LNCaP clone FGC (cell line): ENCODE measurements around the gene HAT1.
"Not testable (repeated sequence)": the region's sequence is repeated elsewhere in the genome, so short reads cannot be mapped to it uniquely, and the experiment has no call there.

Experiments
- DNase-seq: peaks from one replicate; pipeline ENCODE4 v3.0.0-alpha.2; 2011; ENCODE audit warnings: low read depth
- H3K4me3 ChIP-seq: 2 replicates; pipeline ENCODE4 v1.5.1; 2011; ENCODE audit warnings: mild to moderate bottlenecking, low read depth, low read length, control low read depth
- TF ChIP-seq, protein P1 (sequence below): IDR thresholded peaks from 2 replicates; pipeline ENCODE4 v1.5.1; 2012; ENCODE audit warnings: mild to moderate bottlenecking; ENCODE audit not compliant: control insufficient read depth, insufficient read depth; ENCODE audit errors: extremely low read depth

Gene HAT1

DNA sequence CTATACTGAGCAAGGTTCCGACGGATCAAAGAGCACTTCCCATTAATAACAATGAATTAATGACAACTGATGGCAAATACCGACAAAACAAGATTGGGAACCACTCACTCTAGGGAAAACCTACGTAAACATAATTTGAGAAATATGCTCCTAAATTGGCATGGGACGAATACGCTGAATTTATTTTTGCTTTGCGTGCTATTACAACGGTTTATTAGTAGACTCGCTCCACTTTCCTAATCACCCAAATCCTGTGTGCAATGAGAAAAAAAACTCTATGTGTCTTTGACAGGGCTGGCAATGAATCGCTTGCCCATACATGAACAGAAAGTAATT lies 27.7 kb upstream of the HAT1 start:
- DNase-seq = no peak
- peak overlapping the region; percentile 67 for H3K4me3 ChIP-seq
- TF ChIP-seq, protein P1, sequence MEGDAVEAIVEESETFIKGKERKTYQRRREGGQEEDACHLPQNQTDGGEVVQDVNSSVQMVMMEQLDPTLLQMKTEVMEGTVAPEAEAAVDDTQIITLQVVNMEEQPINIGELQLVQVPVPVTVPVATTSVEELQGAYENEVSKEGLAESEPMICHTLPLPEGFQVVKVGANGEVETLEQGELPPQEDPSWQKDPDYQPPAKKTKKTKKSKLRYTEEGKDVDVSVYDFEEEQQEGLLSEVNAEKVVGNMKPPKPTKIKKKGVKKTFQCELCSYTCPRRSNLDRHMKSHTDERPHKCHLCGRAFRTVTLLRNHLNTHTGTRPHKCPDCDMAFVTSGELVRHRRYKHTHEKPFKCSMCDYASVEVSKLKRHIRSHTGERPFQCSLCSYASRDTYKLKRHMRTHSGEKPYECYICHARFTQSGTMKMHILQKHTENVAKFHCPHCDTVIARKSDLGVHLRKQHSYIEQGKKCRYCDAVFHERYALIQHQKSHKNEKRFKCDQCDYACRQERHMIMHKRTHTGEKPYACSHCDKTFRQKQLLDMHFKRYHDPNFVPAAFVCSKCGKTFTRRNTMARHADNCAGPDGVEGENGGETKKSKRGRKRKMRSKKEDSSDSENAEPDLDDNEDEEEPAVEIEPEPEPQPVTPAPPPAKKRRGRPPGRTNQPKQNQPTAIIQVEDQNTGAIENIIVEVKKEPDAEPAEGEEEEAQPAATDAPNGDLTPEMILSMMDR = no peak

DNA sequence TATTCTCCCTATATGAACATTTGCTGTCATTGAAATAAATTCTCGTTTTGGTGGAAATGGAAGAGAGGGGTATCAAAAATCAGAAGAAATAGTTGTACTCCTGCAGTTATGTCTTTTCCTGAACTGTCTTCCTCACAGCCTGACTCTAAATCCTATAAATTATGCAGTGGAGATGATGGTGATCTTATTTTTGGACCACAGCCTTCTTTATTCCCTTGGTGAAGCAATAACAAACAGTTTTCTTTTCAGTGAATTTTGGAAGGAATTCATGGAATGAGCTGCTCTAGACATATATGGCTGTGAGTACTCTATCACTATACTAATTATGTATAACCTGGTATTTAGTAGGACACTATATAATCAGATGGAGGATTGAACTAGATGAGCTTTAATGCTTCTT lies 26.5 kb upstream of the HAT1 start:
- H3K4me3 ChIP-seq = no peak overlapping the region
- no peak for DNase-seq
- TF ChIP-seq, protein P1 = no peak

DNA sequence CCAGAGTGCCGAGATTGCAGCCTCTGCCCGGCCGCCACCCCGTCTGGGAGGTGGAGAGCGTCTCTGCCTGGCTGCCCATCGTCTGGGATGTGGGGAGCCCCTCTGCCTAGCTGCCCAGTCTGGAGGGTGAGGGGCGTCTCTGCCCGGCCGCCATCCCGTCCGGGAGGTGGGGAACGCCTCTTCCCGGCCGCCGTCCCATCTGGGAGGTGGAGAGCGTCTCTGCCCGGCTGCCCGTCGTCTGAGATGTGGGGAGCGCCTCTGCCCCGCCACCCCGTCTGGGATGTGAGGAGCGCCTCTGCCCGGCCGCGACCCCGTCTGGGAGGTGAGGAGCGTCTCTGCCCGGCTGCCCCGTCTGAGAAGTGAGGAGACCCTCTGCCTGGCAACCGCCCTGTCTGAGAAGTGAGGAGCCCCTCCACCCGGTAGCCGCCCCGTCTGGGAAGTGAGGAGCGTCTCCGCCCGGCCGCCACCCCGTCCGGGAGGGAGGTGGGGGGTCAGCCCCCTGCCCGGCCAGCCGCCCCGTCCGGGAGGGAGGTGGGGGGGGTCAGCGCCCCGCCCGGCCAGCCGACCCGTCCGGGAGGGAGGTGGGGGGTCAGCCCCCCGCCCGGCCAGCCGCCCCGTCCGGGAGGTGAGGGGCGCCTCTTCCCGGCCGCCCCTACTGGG lies 22.5 kb upstream of the HAT1 start:
- not testable (repeated sequence) for H3K4me3 ChIP-seq, DNase-seq

DNA sequence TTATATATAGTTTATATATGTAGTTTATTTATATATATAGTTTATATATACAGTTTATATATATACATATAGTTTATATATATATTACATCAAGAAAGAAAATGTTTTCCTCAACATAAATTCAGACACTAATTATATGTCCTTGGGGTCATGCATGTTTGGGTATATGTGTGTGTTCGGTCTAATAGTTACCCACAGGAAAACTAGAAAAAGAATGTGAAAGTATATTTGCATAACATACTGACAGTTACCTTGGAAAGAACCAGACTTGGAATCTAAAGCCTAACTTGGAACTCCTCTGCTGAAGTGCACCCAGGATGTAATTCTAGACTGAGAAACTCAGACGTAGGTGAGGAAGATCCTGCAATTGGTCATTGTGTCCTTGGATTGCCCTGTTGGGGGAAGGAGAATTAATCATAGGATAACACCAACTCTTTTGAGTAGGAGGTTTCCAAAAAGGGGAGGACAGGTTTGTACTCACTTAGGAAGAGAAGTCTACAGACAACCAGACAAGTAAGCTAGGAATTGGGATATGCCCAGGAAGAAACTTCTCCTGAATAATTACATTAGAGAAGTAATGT lies 19.3 kb upstream of the HAT1 start:
- no peak overlapping the region for H3K4me3 ChIP-seq
- DNase-seq = no peak
- TF ChIP-seq, protein P1 = no peak

DNA sequence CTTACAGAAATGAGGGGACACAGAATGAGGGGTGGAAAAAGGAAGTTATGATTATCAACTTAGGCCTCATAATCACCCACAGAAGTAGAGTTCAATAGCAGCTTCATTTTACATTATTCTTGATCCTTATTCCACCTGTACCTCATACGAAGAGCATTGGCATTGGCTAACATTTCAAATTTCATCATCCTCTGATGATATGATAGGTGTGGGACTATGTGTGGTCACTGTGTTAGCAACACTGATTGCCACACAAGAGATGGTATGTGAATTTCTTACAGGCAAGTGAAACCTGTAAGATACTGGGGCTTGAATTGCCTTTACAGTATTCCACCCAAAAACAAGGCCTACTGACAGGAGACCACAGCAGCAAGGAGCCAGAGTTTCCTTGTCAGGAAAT lies 14.0 kb upstream of the HAT1 start:
- no peak for DNase-seq
- TF ChIP-seq, protein P1 = no peak
- H3K4me3 ChIP-seq = no peak overlapping the region

DNA sequence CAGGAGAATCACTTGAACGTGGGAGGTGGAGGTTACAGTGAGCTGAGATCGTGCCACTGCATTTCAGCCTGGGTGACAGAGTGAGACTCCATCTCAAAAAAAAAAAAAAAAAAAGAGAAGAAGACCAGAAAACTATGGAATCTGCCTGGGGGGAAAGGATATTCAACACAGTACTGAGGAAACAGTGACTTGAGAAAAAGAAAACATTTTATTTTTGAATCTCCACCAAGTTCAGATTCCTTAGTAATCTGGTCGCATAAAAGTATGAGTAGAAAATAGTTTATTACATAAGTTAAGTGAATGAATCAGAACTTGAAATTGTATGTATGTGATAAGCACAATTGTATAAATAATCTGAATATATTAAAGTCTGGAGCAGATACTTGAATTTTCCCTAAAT lies 13.0 kb upstream of the HAT1 start:
- TF ChIP-seq, protein P1 = no peak
- no peak for DNase-seq
- no peak overlapping the region for H3K4me3 ChIP-seq

DNA sequence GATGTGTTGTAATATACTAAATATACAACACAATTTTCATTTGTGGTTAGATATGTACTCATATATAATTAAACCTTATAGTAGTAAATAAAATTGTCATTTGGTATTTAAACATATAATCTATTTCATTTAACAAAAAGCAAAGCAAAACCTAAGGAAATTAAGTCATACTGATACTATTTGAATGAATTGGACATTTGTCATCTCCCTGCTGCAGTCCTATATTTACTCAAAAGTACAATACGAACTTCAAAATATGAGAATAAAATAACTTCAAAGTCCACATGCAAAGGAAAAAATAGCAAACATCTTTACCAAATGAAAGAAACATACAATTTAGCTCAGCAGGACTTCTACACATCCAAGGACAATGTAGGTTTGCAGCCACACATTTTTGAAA lies 11.8 kb upstream of the HAT1 start:
- H3K4me3 ChIP-seq = no peak overlapping the region
- TF ChIP-seq, protein P1 = no peak
- DNase-seq = no peak
